Right atrium auricular region (tissue), 2 donors: ENCODE measurements around the gene IGFBP7. TPM values are rescaled to one million over a fixed set of nuclear protein-coding genes. Genes with fewer than 3 reads are reported as not detected.

Experiments used
- DNase-seq: peaks from one replicate; pipeline ENCODE4 v3.0.0-alpha.2; 2019; ENCODE audit warnings: low spot score
- H3K27ac ChIP-seq, 2 donors: fragments of 200-600 bp; sonication (generic); 1 replicate in 1 of 2; 2 replicates in 1 of 2; pipeline ENCODE4 v1.5.1; 2016 to 2019
- H3K27me3 ChIP-seq, 2 donors: fragments of 200-600 bp; sonication (generic); one replicate each; pipeline versions ENCODE4 v1.5.1 to v1.6.0; 2017 to 2019
- H3K36me3 ChIP-seq: fragments of 200-600 bp; sonication (generic); one replicate; pipeline ENCODE4 v1.5.1; 2016
- H3K4me1 ChIP-seq, 2 donors: fragments of 200-600 bp; sonication (generic); one replicate each; pipeline versions ENCODE4 v1.5.1 to v1.6.0; 2017 to 2019
- H3K4me3 ChIP-seq, 2 donors: fragments of 200-600 bp; sonication (generic); 1 replicate in 1 of 2; 2 replicates in 1 of 2; pipeline ENCODE4 v1.5.1; 2017 to 2019; ENCODE audit warnings: mild to moderate bottlenecking in 1 of 2, moderate library complexity in 1 of 2
- H3K9me3 ChIP-seq, 2 donors: fragments of 200-600 bp; sonication (generic); one replicate each; pipeline ENCODE4 v1.5.1; 2019
- total RNA-seq, 2 donors: library from RNA; depleted of rRNA; stranded (reverse); fragments of >200 nt; gene quantifications; one replicate each; pipeline ENCODE4 v1.1.0, GENCODE V29; 2016
- TF ChIP-seq, protein P1 (sequence below), 2 donors: fragments of 200-600 bp; sonication (generic); IDR thresholded peaks; one replicate each; pipeline ENCODE4 v1.5.1; 2019; ENCODE audit warnings: antibody characterized with exemption in 2 of 2

The IGFBP7 gene
- total RNA-seq, 2 donors from 2014 or later: 866 to 898 TPM

DNA sequence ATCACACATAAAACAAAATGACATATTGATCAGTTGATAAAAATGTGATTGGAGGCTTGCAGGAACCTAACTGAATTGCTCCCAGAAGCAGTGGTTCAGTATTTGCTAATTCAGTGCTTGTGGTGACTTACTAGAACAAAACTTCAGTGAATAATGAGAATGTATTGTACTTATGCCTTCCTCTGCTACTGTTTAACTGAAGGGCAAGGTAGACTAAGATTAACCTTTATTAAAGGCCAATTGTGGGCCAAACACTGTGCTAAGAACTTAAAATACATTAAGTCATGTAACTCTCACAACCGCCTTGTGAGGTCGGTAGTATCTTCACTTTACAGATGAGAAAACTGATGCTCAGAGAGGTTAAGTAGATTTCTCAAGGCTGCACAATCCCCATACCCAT lies 14.9 kb downstream of the IGFBP7 start:
- Histone ChIP-seq H3K9me3 (no peaks in the 10 kb centered on the region), H3K27me3 (no peaks in the 10 kb centered on the region), H3K36me3 (no peaks in the 10 kb centered on the region), H3K4me1 (peaks cover 0 to 80% of the 10 kb centered on the region in 2 donors), H3K27ac (peak overlapping the region in 1 of 2 donors; percentile 55), H3K4me3 (no peak overlapping the region)
- DNase-seq: no peak
- TF ChIP-seq, protein P1, sequence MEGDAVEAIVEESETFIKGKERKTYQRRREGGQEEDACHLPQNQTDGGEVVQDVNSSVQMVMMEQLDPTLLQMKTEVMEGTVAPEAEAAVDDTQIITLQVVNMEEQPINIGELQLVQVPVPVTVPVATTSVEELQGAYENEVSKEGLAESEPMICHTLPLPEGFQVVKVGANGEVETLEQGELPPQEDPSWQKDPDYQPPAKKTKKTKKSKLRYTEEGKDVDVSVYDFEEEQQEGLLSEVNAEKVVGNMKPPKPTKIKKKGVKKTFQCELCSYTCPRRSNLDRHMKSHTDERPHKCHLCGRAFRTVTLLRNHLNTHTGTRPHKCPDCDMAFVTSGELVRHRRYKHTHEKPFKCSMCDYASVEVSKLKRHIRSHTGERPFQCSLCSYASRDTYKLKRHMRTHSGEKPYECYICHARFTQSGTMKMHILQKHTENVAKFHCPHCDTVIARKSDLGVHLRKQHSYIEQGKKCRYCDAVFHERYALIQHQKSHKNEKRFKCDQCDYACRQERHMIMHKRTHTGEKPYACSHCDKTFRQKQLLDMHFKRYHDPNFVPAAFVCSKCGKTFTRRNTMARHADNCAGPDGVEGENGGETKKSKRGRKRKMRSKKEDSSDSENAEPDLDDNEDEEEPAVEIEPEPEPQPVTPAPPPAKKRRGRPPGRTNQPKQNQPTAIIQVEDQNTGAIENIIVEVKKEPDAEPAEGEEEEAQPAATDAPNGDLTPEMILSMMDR (IDR thresholded peaks at IDR 0.05): no peak

DNA sequence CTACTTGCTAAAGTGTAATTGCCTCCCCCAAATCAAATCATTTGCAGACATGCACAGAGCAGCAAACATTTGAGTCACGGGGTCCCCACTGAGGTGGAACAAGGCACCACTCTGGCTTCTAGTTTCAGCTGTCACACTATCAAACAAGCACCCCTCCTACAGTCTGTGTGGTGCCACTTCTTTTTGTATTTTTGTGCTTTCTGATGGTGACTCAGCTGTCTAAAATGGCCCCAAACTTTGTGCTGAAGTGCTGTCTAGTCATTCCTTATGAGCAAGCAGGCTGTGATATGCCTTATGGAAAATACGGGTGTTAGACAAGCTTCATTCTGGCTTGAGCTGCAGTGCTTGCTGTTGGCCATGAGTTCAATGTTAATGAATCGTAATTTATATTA lies 15.4 kb downstream of the IGFBP7 start:
- Histone ChIP-seq H3K36me3 (no peaks in the 10 kb centered on the region), H3K4me3 (no peak overlapping the region), H3K4me1 (peaks cover 0 to 80% of the 10 kb centered on the region in 2 donors), H3K9me3 (no peaks in the 10 kb centered on the region), H3K27me3 (no peaks in the 10 kb centered on the region), H3K27ac (peak overlapping the region; percentile 32 to 55)
- no peak for DNase-seq
- TF ChIP-seq, protein P1 (IDR thresholded peaks at IDR 0.05): no peak

DNA sequence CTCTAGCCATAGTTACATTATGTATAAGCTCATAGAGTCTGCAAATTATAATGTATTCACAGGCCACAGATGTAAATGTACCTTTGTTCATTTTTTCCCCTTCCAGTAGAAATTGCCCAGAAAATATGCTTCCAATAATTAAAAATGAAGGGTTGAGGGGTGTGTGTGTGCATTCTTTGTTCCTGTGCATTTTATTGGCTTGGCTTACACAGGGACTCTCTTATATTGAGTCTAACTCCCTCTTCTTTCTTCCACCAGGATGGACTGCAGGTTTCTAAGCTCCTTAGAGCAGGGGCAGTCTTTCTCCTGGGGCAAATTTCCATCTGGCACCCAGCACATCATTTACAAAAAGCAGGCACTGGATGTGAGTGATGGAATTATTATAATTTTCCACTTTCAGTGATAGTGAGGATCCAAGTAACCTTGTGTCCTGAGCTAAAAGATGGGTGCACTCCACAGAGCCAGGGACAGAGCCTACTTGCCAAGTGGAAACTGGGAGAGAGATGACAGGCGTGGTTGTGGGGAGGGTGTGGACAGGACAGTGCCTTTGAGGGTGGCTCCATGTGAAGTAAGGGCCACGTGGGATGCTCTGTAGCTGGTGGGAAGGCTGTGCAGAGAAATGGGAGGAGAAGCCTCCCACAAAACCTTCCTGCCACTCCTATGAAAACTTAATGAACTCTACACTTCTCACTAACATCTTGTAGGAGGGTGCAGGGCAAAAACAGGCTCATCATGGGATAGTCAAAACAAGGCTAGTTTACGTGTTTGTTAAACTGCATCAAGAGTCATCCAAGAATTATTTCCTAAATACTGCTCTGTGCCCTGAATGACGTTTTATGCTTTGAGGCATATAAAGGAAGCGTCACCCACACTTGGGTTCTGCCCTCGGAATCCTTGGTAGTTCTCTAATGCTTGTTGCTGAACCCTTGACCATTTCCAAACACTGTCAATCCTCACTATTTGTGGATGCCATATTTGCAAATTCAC lies 16.0 kb downstream of the IGFBP7 start:
- peaks cover 0 to 74% of the 10 kb centered on the region in 2 donors for H3K4me1 ChIP-seq
- TF ChIP-seq, protein P1 (IDR thresholded peaks at IDR 0.05): no peak
- peak; percentile 72 for DNase-seq

DNA sequence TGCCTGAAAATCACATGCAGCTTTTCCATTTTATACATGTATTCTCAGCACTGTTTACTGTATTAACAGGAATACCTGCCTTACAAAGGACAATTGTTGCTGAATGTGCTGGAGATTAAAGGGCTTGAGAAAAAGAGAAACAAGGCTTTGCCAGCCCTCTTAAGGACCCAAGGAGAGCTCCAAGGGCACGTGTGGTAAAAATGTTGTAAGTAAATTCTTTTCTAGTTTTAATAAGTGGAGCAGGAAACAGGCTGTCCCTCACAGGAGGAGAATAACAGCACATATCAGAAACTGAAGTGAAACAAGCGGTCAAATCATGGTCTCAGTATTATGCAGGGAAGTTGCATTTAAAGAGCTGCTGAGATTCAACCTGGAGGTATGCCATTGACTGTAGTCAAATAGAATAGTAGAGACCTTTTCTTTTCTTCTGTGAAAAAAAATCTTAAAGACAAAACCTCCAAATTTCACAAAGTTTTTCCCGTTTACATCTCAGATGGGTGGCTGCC lies 18.5 kb downstream of the IGFBP7 start:
- no peak overlapping the region for H3K27ac ChIP-seq
- peaks cover 0 to 54% of the 10 kb centered on the region in 2 donors for H3K4me1 ChIP-seq
- TF ChIP-seq, protein P1 (IDR thresholded peaks at IDR 0.05): no peak

More for the DNA sequence above, 16.0 kb downstream of the IGFBP7 start:
- H3K36me3 ChIP-seq: no peaks in the 10 kb centered on the region
- no peak overlapping the region for H3K4me3 ChIP-seq
- H3K27me3 ChIP-seq: no peaks in the 10 kb centered on the region
- H3K27ac ChIP-seq: peak overlapping the region; percentile 32 to 55
- no peaks in the 10 kb centered on the region for H3K9me3 ChIP-seq

DNA sequence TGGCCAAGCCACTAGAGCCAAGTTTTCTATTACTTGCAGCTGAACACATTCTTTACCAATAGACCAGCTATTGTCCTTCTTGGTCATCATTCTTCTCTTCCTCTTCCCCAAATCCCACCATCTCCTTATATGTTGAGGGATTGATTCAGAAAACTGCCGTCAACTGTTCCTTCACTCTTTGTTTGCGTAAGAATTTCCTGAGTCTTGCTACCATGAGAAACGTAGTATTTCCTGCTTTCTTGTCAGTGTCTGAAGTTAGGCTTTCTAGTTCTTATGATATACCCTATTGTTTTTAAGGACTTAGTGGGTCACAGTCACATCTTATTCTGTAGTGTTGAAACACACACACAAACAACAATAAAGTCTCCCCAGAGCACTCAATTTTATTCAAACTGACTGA lies 20.1 kb downstream of the IGFBP7 start:
- Histone ChIP-seq H3K36me3 (no peaks in the 10 kb centered on the region), H3K27ac (no peak overlapping the region), H3K27me3 (no peaks in the 10 kb centered on the region), H3K9me3 (no peaks in the 10 kb centered on the region), H3K4me1 (peaks cover 0 to 39% of the 10 kb centered on the region in 2 donors), H3K4me3 (no peak overlapping the region)
- DNase-seq: no peak
- TF ChIP-seq, protein P1 (IDR thresholded peaks at IDR 0.05): no peak

More for the DNA sequence above, 18.5 kb downstream of the IGFBP7 start:
- Histone ChIP-seq H3K36me3 (no peaks in the 10 kb centered on the region), H3K9me3 (no peaks in the 10 kb centered on the region), H3K4me3 (no peak overlapping the region), H3K27me3 (no peaks in the 10 kb centered on the region)
- DNase-seq: no peak
